Neuron (in vitro differentiated cells): ENCODE results near the gene RFFL.
"Not testable (repeated sequence)": the region's sequence is repeated elsewhere in the genome, so short reads cannot be mapped to it uniquely, and the experiment has no call there.

Source experiments
- H2AFZ ChIP-seq: one replicate; pipeline ENCODE4 v1.6.1; 2013; ENCODE audit warnings: low read depth, mild to moderate bottlenecking, inconsistent platforms, low read length, moderate library complexity
- H3K27me3 ChIP-seq: one replicate; pipeline ENCODE4 v1.6.1; 2013; ENCODE audit warnings: low read length; ENCODE audit not compliant: insufficient read depth
- H3K36me3 ChIP-seq: one replicate; pipeline ENCODE4 v1.6.1; 2013; ENCODE audit warnings: low read length; ENCODE audit not compliant: insufficient read depth
- H3K4me1 ChIP-seq: one replicate; pipeline ENCODE4 v1.6.1; 2013; ENCODE audit warnings: low read length; ENCODE audit not compliant: insufficient read depth
- H3K4me3 ChIP-seq: 2 replicates; pipeline ENCODE4 v1.5.1; 2013; ENCODE audit warnings: mild to moderate bottlenecking, low read length, moderate library complexity
- H3K9me3 ChIP-seq: one replicate; pipeline ENCODE4 v1.6.1; 2013; ENCODE audit warnings: low read length

RFFL gene

GRCh38 chr17:35052241-35052610 is 11.3 kb downstream of the RFFL start:
- Histone ChIP-seq H3K27me3 (no peaks in the 10 kb centered on the region), H3K36me3 (no peaks in the 10 kb centered on the region), H3K9me3 (no peaks in the 10 kb centered on the region), H3K4me1 (peaks cover 3% of the 10 kb centered on the region), H3K4me3 (no peak overlapping the region), H2AFZ (no peak overlapping the region)

- Histone ChIP-seq H3K9me3 (no peaks in the 10 kb centered on the region), H2AFZ (no peak overlapping the region), H3K27me3 (no peaks in the 10 kb centered on the region), H3K4me3 (no peak overlapping the region), H3K36me3 (no peaks in the 10 kb centered on the region), H3K4me1 (peaks cover 6% of the 10 kb centered on the region)
Measured at GRCh38 chr17:35051579-35052240, 11.8 kb downstream of the RFFL start.

- Histone ChIP-seq H3K4me1 (peaks cover 6% of the 10 kb centered on the region), H3K36me3 (no peaks in the 10 kb centered on the region), H3K4me3 (no peak overlapping the region), H2AFZ (no peak overlapping the region), H3K9me3 (no peaks in the 10 kb centered on the region), H3K27me3 (no peaks in the 10 kb centered on the region)
Measured at GRCh38 chr17:35051183-35051578, 12.3 kb downstream of the RFFL start.

- no peak overlapping the region for H2AFZ ChIP-seq
- no peak overlapping the region for H3K4me3 ChIP-seq
- H3K27me3 ChIP-seq = no peaks in the 10 kb centered on the region
- peaks cover 6% of the 10 kb centered on the region for H3K4me1 ChIP-seq
- H3K36me3 ChIP-seq = no peaks in the 10 kb centered on the region
- no peaks in the 10 kb centered on the region for H3K9me3 ChIP-seq
Measured at GRCh38 chr17:35050170-35050569, 13.3 kb downstream of the RFFL start.

- no peak overlapping the region for H3K4me3 ChIP-seq
- H3K36me3 ChIP-seq = no peaks in the 10 kb centered on the region
- H3K4me1 ChIP-seq = peaks cover 6% of the 10 kb centered on the region
Measured at GRCh38 chr17:35048685-35049379, 14.7 kb downstream of the RFFL start.

GRCh38 chr17:35046740-35047283 is 16.7 kb downstream of the RFFL start:
- H3K36me3 ChIP-seq = no peaks in the 10 kb centered on the region
- H3K4me1 ChIP-seq = peaks cover 3% of the 10 kb centered on the region

More at GRCh38 chr17:35048685-35049379, 14.7 kb downstream of the RFFL start:
- H3K9me3 ChIP-seq = no peaks in the 10 kb centered on the region
- H2AFZ ChIP-seq = no peak overlapping the region
- H3K27me3 ChIP-seq = no peaks in the 10 kb centered on the region

GRCh38 chr17:35046245-35046644 is 17.3 kb downstream of the RFFL start:
- H2AFZ ChIP-seq = no peak overlapping the region
- no peaks in the 10 kb centered on the region for H3K36me3 ChIP-seq
- no peak overlapping the region for H3K4me3 ChIP-seq
- peaks cover 3% of the 10 kb centered on the region for H3K4me1 ChIP-seq
- H3K27me3 ChIP-seq = no peaks in the 10 kb centered on the region
- no peaks in the 10 kb centered on the region for H3K9me3 ChIP-seq

More at GRCh38 chr17:35046740-35047283, 16.7 kb downstream of the RFFL start:
- Histone ChIP-seq H3K9me3 (no peaks in the 10 kb centered on the region), H3K4me3 (no peak overlapping the region), H3K27me3 (no peaks in the 10 kb centered on the region), H2AFZ (no peak overlapping the region)

GRCh38 chr17:35045458-35045979 is 18.0 kb downstream of the RFFL start:
- H3K4me3 ChIP-seq, H2AFZ ChIP-seq, H3K4me1 ChIP-seq, H3K27me3 ChIP-seq, H3K36me3 ChIP-seq, H3K9me3 ChIP-seq: not testable (repeated sequence)

GRCh38 chr17:35044181-35044580 is 19.3 kb downstream of the RFFL start:
- H3K9me3 ChIP-seq = no peaks in the 10 kb centered on the region
- H3K36me3 ChIP-seq = no peaks in the 10 kb centered on the region
- H3K27me3 ChIP-seq = no peaks in the 10 kb centered on the region
- H3K4me3 ChIP-seq = no peak overlapping the region
- peaks cover 3% of the 10 kb centered on the region for H3K4me1 ChIP-seq
- no peak overlapping the region for H2AFZ ChIP-seq

- H2AFZ ChIP-seq = no peak overlapping the region
- no peaks in the 10 kb centered on the region for H3K9me3 ChIP-seq
- H3K27me3 ChIP-seq = no peaks in the 10 kb centered on the region
- H3K36me3 ChIP-seq = no peaks in the 10 kb centered on the region
- H3K4me1 ChIP-seq = no peaks in the 10 kb centered on the region
- no peak overlapping the region for H3K4me3 ChIP-seq
Measured at GRCh38 chr17:35041390-35041789, 22.1 kb downstream of the RFFL start.

GRCh38 chr17:35038453-35038852 is 25.1 kb downstream of the RFFL start:
- Histone ChIP-seq H3K36me3 (no peaks in the 10 kb centered on the region), H3K27me3 (no peaks in the 10 kb centered on the region), H2AFZ (no peak overlapping the region), H3K4me3 (no peak overlapping the region), H3K9me3 (no peaks in the 10 kb centered on the region), H3K4me1 (no peaks in the 10 kb centered on the region)

GRCh38 chr17:35030780-35031179 is 32.7 kb downstream of the RFFL start:
- H3K9me3 ChIP-seq = no peaks in the 10 kb centered on the region
- H3K27me3 ChIP-seq = no peaks in the 10 kb centered on the region
- H3K4me3 ChIP-seq = no peak overlapping the region
- H3K4me1 ChIP-seq = no peaks in the 10 kb centered on the region
- H3K36me3 ChIP-seq = peaks cover 2% of the 10 kb centered on the region
- H2AFZ ChIP-seq = no peak overlapping the region

GRCh38 chr17:35028531-35029262 is 34.8 kb downstream of the RFFL start:
- no peak overlapping the region for H3K4me3 ChIP-seq
- no peak overlapping the region for H2AFZ ChIP-seq
- H3K9me3 ChIP-seq = no peaks in the 10 kb centered on the region
- peaks cover 2% of the 10 kb centered on the region for H3K36me3 ChIP-seq
- no peaks in the 10 kb centered on the region for H3K27me3 ChIP-seq
- no peaks in the 10 kb centered on the region for H3K4me1 ChIP-seq
